Left lung (tissue), 14 donors: ENCODE results near the gene PIGV. TPM values are rescaled to one million over a fixed set of nuclear protein-coding genes. Genes with fewer than 3 reads are reported as not detected.

Source experiments
- ATAC-seq: fragments of 200-7000 bp; cut with Tn5 transposase; one replicate; pipeline ENCODE4 v1.9.1; 2020; ENCODE audit warnings: moderate library complexity
- DNase-seq, 4 donors: peaks; one replicate each; pipeline ENCODE4 v3.0.0-alpha.2; 2013 to 2020
- H3K27ac ChIP-seq, 2 donors: fragments of 200-600 bp; sonication (generic) in 1 of 2; one replicate each; pipeline versions ENCODE4 v1.5.0 to v1.8.0; 2020 to 2021
- H3K27me3 ChIP-seq, 2 donors: fragments of 200-600 bp; sonication (generic) in 1 of 2; one replicate each; pipeline versions ENCODE4 v1.5.0 to v1.8.0; 2020 to 2021
- H3K36me3 ChIP-seq, 2 donors: fragments of 200-600 bp; sonication (generic) in 1 of 2; one replicate each; pipeline versions ENCODE4 v1.5.0 to v1.8.0; 2020 to 2021
- H3K4me1 ChIP-seq, 2 donors: fragments of 200-600 bp; one replicate each; pipeline ENCODE4 v1.8.0; 2021
- H3K4me3 ChIP-seq, 2 donors: fragments of 200-600 bp; sonication (generic) in 1 of 2; one replicate each; pipeline versions ENCODE4 v1.5.0 to v1.8.0; 2020 to 2021; ENCODE audit warnings: mild to moderate bottlenecking in 1 of 2
- H3K9me3 ChIP-seq, 2 donors: fragments of 200-600 bp; sonication (generic) in 1 of 2; one replicate each; pipeline versions ENCODE4 v1.5.0 to v1.8.0; 2020 to 2021
- intact Hi-C, 2 donors: fragments of 100-400 bp; cut with DNase I; formaldehyde crosslinking; loops; one replicate each; pipeline versions ENCODE4 v1.11.2 to v1.14.2; 2022
- long read RNA-seq, 12 donors: library from polyadenylated mRNA in 2 of 12; unstranded in 2 of 12; transcript quantifications; one replicate each; pipeline ENCODE4 v2.0.0 and lab custom pipeline, GENCODE V29; 2019 to 2026
- polyA plus RNA-seq, 6 donors: library from polyadenylated mRNA; unstranded; fragments of 120-200 nt; gene quantifications; one replicate each; pipeline ENCODE4 v1.2.1, GENCODE V29; 2013; ENCODE audit not compliant: insufficient read length in 6 of 6
- total RNA-seq, 2 donors: library from RNA; stranded (reverse); fragmentation: NEBNext Ultra II Directional; extraction: Animal tissue kit (Norgen Biotek cat#: 25700); gene quantifications; one replicate each; pipeline ENCODE4 v1.2.1, GENCODE V29; 2021
- TF ChIP-seq, protein P1 (sequence below), 2 donors: fragments of 200-600 bp; sonication (generic) in 1 of 2; IDR thresholded peaks; one replicate each; pipeline versions ENCODE4 v1.5.0 to v1.8.0; 2021; ENCODE audit warnings: antibody characterized with exemption in 2 of 2
- donor health status: DM: no; HTN: yes; CAD: no.
- donor health status: DM: no; HTN: no; CAD: no.

The PIGV gene
- total RNA-seq (10 to 100 TPM; 15.4 to 16.9 TPM), polyA plus RNA-seq (10 to 100 TPM; 14.5 to 18.0 (median 16.0) TPM)
- long read RNA-seq, donor 1, partial matches to known transcripts, result 0 of 7 reads
- long read RNA-seq, donor 1, other reads (novel, unspliced or antisense), result 5 of 7 reads
- long read RNA-seq, donor 2, partial matches to known transcripts, result 0 of 3 reads
- long read RNA-seq, donor 2, other reads (novel, unspliced or antisense), result 0 of 3 reads
- long read RNA-seq, donor 3, partial matches to known transcripts, result 0 of 3 reads
- long read RNA-seq, donor 3, other reads (novel, unspliced or antisense), result 0 of 3 reads
- long read RNA-seq, donor 4, partial matches to known transcripts, result 0 of 11 reads
- long read RNA-seq, donor 4, other reads (novel, unspliced or antisense), result 6 of 11 reads
- long read RNA-seq, donor 5, partial matches to known transcripts, result 0 of 1 reads
- long read RNA-seq, donor 5, other reads (novel, unspliced or antisense), result 0 of 1 reads
- long read RNA-seq, donor 6, partial matches to known transcripts, result 0 of 2 reads
- long read RNA-seq, donor 6, other reads (novel, unspliced or antisense), result 0 of 2 reads
- long read RNA-seq, donor 7, partial matches to known transcripts, result 0 of 2 reads
- long read RNA-seq, donor 7, other reads (novel, unspliced or antisense), result 0 of 2 reads
- long read RNA-seq, donor 8, partial matches to known transcripts, result 0 of 1 reads
- long read RNA-seq, donor 8, other reads (novel, unspliced or antisense), result 0 of 1 reads
- long read RNA-seq, donor 9, result 0 reads
- long read RNA-seq, donor 10, partial matches to known transcripts, result 2 of 15 reads
- long read RNA-seq, donor 10, other reads (novel, unspliced or antisense), result 8 of 15 reads
- long read RNA-seq, donor 11, partial matches to known transcripts, result 0 of 1 reads
- long read RNA-seq, donor 11, other reads (novel, unspliced or antisense), result 0 of 1 reads
- long read RNA-seq, donor 12, result 0 reads

DNA sequence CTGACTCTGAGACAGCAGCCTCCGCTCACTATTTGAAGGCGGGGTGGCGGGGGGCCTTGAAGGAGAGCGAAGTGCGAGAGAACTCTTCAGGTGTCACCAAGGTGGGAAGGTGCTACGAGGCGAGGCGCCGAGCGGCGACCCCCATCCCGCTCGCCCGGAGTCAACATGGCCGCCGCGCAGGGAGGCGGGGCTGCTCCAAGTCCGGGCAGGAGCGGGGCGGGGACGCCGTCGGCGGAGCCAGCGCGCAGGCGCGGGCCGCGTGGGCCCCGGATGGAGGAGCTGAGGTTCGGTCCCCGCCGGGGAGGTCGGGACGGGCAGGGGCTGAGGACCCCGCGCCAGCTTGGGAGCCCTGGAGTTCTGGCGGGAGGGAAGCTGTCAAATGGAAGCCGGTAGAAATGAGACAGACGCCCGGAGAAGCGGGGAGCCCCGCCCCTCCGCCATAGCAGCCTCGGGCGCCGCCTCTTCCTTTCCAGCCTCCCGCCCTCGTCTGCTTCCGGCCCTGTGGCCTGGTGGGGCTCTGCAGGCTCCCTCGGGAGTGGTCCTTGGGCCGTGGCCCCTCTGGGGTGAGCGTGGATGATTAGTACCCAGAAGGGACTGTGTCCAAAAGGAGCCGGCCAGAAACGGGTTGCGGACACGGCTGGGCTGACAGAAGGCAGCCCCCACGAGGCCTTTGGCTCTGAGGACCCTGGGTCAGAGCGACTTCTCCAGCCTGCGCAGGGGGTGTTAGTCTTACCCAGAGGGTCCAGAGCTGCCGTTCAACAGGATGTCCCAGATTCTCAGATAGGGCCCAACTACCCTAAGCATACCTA lies at the start of gene PIGV:
PIGV (plus strand) TSS at position 245 of the 809 bp plus-strand sequence. CDS start 2,866 bp downstream, outside the sequence.
- peak within 1 kb of the TSS; percentile 99 to 100 for H3K27ac ChIP-seq
- peaks cover 32 to 62% of the 10 kb centered on the region in 2 donors for H3K4me1 ChIP-seq
- intact Hi-C loops, result loop anchor here in 1 of 2 donors (10.0 kb wide), 1 partner anchor 93 kb away; the partner anchor contains the start of gene ARID1A
- H3K36me3 ChIP-seq, result peaks cover 0 to 2% of the 10 kb centered on the region in 2 donors
- TF ChIP-seq, protein P1, sequence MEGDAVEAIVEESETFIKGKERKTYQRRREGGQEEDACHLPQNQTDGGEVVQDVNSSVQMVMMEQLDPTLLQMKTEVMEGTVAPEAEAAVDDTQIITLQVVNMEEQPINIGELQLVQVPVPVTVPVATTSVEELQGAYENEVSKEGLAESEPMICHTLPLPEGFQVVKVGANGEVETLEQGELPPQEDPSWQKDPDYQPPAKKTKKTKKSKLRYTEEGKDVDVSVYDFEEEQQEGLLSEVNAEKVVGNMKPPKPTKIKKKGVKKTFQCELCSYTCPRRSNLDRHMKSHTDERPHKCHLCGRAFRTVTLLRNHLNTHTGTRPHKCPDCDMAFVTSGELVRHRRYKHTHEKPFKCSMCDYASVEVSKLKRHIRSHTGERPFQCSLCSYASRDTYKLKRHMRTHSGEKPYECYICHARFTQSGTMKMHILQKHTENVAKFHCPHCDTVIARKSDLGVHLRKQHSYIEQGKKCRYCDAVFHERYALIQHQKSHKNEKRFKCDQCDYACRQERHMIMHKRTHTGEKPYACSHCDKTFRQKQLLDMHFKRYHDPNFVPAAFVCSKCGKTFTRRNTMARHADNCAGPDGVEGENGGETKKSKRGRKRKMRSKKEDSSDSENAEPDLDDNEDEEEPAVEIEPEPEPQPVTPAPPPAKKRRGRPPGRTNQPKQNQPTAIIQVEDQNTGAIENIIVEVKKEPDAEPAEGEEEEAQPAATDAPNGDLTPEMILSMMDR (IDR thresholded peaks at IDR 0.05), result peak in 1 of 2 donors; percentile 56
- H3K4me3 ChIP-seq, result peak within 1 kb of the TSS; percentile 65 to 82
- ATAC-seq (peak; percentile 86), DNase-seq (peak; percentile 88 to 96 (median 94))
- no peaks in the 10 kb centered on the region for H3K9me3 ChIP-seq
- no peaks in the 10 kb centered on the region for H3K27me3 ChIP-seq

DNA sequence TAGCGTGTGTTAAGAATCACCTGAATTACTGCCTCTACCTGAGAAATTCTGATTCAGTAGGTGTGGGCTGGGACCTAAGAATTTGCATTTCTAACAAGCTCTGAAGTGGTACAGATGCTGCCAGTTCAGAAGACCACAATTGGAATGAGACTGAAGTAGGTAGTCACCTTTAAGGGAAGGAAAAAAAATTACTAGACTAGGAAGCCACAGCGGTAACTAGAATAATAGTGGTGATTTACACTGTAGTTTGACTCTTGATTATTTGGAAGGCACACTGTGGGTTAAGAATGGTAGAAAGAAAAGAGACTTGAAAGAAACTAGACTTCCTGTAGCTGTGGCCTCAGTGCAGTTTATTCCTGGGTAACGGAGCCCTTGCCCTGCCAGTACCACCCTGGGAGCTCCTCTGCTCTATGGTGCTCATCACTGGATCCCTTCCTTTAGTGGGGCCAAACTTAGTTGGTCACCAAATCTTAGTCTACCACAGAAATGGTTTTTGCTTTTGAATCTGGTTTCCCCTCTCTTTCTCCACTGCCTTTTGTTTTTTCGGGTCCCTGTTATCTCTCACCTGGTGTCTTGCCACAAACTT lies 48.3 kb upstream of the PIGV start:
- peaks cover 2 to 70% of the 10 kb centered on the region in 2 donors for H3K4me1 ChIP-seq
- H3K9me3 ChIP-seq, result no peaks in the 10 kb centered on the region
- H3K27ac ChIP-seq, result peak overlapping the region in 1 of 2 donors; percentile 45
- no peak for ATAC-seq
- intact Hi-C loops, result no loop called here
- peaks cover 0 to 73% of the 10 kb centered on the region in 2 donors for H3K36me3 ChIP-seq
- no peak overlapping the region for H3K4me3 ChIP-seq
- no peak for DNase-seq
- no peaks in the 10 kb centered on the region for H3K27me3 ChIP-seq
- TF ChIP-seq, protein P1 (IDR thresholded peaks at IDR 0.05), result no peak

DNA sequence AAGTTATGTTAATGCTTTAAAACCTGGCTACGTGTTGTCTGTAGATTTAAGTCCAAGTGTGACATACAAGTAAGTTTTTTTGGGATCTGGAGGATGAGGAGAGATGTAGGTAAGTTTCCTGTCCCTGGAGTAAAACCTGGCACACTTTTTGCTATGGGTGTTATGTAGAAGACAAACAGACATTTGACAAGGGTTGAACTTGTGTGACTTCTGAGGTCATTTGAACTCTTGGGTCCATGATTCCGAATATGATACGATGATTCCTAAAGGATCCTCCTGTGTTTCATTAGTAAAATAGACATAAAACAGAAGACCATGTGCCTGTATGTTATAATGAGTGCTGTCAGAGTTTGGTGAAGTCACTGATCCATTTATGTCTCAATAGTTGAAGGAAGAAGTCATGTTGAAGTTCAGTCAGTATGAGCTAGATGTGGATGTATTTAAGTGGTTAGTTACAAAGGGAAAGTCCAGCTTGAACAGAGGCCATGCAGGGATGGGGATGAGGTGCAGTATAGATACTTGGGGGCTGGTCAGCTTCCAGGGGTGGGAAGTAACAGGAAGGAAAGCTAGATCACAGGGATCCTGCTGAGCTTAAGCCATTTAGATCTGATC lies 47.6 kb upstream of the PIGV start:
- H3K4me3 ChIP-seq, result no peak overlapping the region
- no peaks in the 10 kb centered on the region for H3K9me3 ChIP-seq
- no peaks in the 10 kb centered on the region for H3K27me3 ChIP-seq
- ATAC-seq (no peak), DNase-seq (no peak)
- peaks cover 0 to 69% of the 10 kb centered on the region in 2 donors for H3K36me3 ChIP-seq
- TF ChIP-seq, protein P1 (IDR thresholded peaks at IDR 0.05), result no peak
- H3K4me1 ChIP-seq, result peaks cover 9 to 70% of the 10 kb centered on the region in 2 donors
- intact Hi-C loops, result no loop called here
- peak overlapping the region in 1 of 2 donors; percentile 45 for H3K27ac ChIP-seq

DNA sequence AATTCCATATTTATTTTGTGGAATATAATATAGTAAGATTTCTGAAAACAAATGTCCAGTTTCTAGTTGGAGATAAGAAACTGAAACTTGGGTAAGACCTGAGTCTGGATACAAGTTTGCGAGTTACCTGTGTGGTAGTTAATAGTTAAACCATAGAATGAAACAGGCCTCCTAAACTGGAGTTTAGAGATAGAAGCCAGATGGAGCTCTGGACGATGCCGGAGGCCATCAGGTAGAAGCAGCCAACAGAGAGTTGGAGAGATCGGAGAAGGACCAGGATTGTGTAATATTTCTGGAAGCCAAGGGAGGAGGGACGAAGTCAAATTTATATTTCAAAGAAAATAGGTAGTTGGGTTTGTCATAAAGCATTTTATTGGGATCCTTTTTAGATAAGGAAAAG lies 46.8 kb upstream of the PIGV start:
- peak overlapping the region in 1 of 2 donors; percentile 45 for H3K27ac ChIP-seq

More for the DNA sequence above, 46.8 kb upstream of the PIGV start:
- TF ChIP-seq, protein P1 (IDR thresholded peaks at IDR 0.05), result no peak
- Histone ChIP-seq H3K4me1 (peaks cover 15 to 70% of the 10 kb centered on the region in 2 donors), H3K9me3 (no peaks in the 10 kb centered on the region), H3K36me3 (peaks cover 0 to 66% of the 10 kb centered on the region in 2 donors), H3K4me3 (no peak overlapping the region), H3K27me3 (no peaks in the 10 kb centered on the region)
- ATAC-seq (no peak), DNase-seq (no peak)
- intact Hi-C loops, result no loop called here
